PC-9 (cell line): ENCODE results near the gene COL5A2.

Experiments
- CTCF ChIP-seq: fragments of 200-600 bp; sonication (generic); conservative IDR thresholded peaks from 2 replicates; pipeline ENCODE4 v1.6.1; 2017; ENCODE audit warnings: mixed run types, antibody characterized with exemption, mild to moderate bottlenecking, moderate library complexity
- EZH2 ChIP-seq: fragments of 200-600 bp; sonication (generic); IDR thresholded peaks from 2 replicates; pipeline ENCODE4 v1.8.0; 2017; ENCODE audit warnings: antibody characterized with exemption, low read depth

DNA sequence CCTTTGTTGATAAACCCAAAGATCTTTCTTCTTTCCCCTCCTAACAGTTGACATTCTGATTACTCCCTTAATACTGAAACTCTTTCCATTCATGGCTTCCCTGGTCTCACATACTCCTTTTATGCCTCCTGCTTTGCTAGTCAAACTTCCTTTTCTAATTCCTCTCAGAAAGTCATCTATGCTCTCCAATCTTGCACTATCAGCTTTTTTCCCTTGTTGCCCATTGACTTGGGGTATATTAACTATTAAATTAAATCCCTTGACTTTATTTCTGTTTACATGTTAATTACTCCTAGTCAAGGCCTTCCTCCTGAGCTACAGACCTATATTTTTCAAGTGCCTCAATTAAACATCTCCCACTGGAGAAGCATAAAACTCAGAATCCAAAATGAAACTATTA is 3.6 kb upstream of the COL5A2 start:
- TF ChIP-seq CTCF (no peak), EZH2 (no peak)
